HEK293 (cell line): Measurements from ENCODE around the gene PDCD1LG2.

ENCODE experiments used
- CTCF ChIA-PET: fragments of 350-600 bp; formaldehyde crosslinking; extraction: SDS; loops from one replicate; lab custom pipeline; 2021; ENCODE audit warnings: antibody characterized with exemption; lab: Yijun Ruan, JAX
- POLR2A ChIA-PET: fragments of 300-600 bp; formaldehyde crosslinking; extraction: SDS; loops from one replicate; lab custom pipeline; 2020; ENCODE audit warnings: antibody characterized with exemption, inconsistent platforms; lab: Yijun Ruan, JAX
- H3K27ac ChIP-seq: fragments of 200-500 bp; sonication (Bioruptor generic); 2 replicates; pipeline ENCODE4 v1.5.1; 2014; ENCODE audit warnings: low read depth, low read length, control low read depth, inconsistent platforms; ENCODE audit errors: extremely low read depth
- H3K36me3 ChIP-seq, 2 experiments: fragments of 200-500 bp in 1 of 2; sonication (Bioruptor generic) in 1 of 2; 1 replicate in 1 of 2; 2 replicates in 1 of 2; pipeline ENCODE4 v1.5.1; 2014 to 2017; ENCODE audit warnings: inconsistent platforms in 2 of 2, low read length in 2 of 2; ENCODE audit not compliant: control insufficient read depth in 2 of 2, insufficient read depth in 1 of 2
- H3K4me1 ChIP-seq: fragments of 200-500 bp; sonication (Bioruptor generic); 2 replicates; pipeline ENCODE4 v1.5.1; 2014; ENCODE audit warnings: mild to moderate bottlenecking, low read length, inconsistent platforms; ENCODE audit not compliant: control insufficient read depth, insufficient read depth
- H3K4me3 ChIP-seq: 2 replicates; pipeline ENCODE4 v1.5.1; 2011; ENCODE audit warnings: low read depth, mild to moderate bottlenecking, control low read depth, low read length, moderate library complexity
- H3K9me3 ChIP-seq: fragments of 200-500 bp; sonication (Bioruptor generic); 2 replicates; pipeline ENCODE4 v1.5.1; 2014; ENCODE audit warnings: low read depth, low read length, inconsistent platforms; ENCODE audit not compliant: control insufficient read depth, insufficient read depth
- SP3 ChIP-seq: fragments of 450-650 bp; formaldehyde crosslinking; IDR thresholded peaks from 2 replicates; pipeline ENCODE4 v1.5.1; 2016; ENCODE audit warnings: missing biosample characterization, missing genetic modification characterization
- ZBTB17 ChIP-seq: fragments of 450-650 bp; formaldehyde crosslinking; IDR thresholded peaks from 2 replicates; pipeline ENCODE4 v1.5.1; 2016; ENCODE audit warnings: missing biosample characterization, missing genetic modification characterization
- ZNF112 ChIP-seq: fragments of 450-650 bp; formaldehyde crosslinking; IDR thresholded peaks from 2 replicates; pipeline ENCODE4 v1.5.0; 2017; ENCODE audit warnings: missing biosample characterization, missing genetic modification characterization
- ZNF140 ChIP-seq: fragments of 450-650 bp; formaldehyde crosslinking; IDR thresholded peaks from 2 replicates; pipeline ENCODE4 v1.5.1; 2016; ENCODE audit warnings: missing biosample characterization, missing genetic modification characterization
- ZNF19 ChIP-seq: fragments of 450-650 bp; formaldehyde crosslinking; IDR thresholded peaks from 2 replicates; pipeline ENCODE4; 2016; ENCODE audit warnings: missing biosample characterization, missing genetic modification characterization, low read depth
- ZNF239 ChIP-seq: fragments of 450-650 bp; formaldehyde crosslinking; IDR thresholded peaks from 2 replicates; pipeline ENCODE4 v1.5.1; 2016; ENCODE audit warnings: missing biosample characterization, missing genetic modification characterization
- ZNF404 ChIP-seq: fragments of 450-650 bp; formaldehyde crosslinking; IDR thresholded peaks from 2 replicates; pipeline ENCODE4 v1.5.1; 2017; ENCODE audit warnings: missing biosample characterization, missing genetic modification characterization
- ZNF561 ChIP-seq: fragments of 450-650 bp; IDR thresholded peaks from 2 replicates; pipeline ENCODE4 v1.5.1; 2018; ENCODE audit warnings: missing biosample characterization, missing genetic modification characterization, borderline replicate concordance
- ZNF677 ChIP-seq: fragments of 450-650 bp; IDR thresholded peaks from 2 replicates; pipeline ENCODE4 v1.5.0; 2018; ENCODE audit warnings: missing biosample characterization, mild to moderate bottlenecking, missing genetic modification characterization, moderate library complexity
- ZNF785 ChIP-seq: fragments of 450-650 bp; formaldehyde crosslinking; IDR thresholded peaks from 2 replicates; pipeline ENCODE4 v1.5.1; 2016; ENCODE audit warnings: missing biosample characterization, missing genetic modification characterization
- ZSCAN23 ChIP-seq: fragments of 450-650 bp; formaldehyde crosslinking; IDR thresholded peaks from 2 replicates; pipeline ENCODE4 v1.5.1; 2016; ENCODE audit warnings: missing biosample characterization, missing genetic modification characterization
- TF ChIP-seq, protein P1 (sequence below): fragments of 450-650 bp; formaldehyde crosslinking; IDR thresholded peaks from 2 replicates; pipeline ENCODE4 v1.5.1; 2016; ENCODE audit warnings: missing biosample characterization, missing genetic modification characterization
- TF ChIP-seq, protein P2 (sequence below): fragments of 450-650 bp; formaldehyde crosslinking; IDR thresholded peaks from 2 replicates; pipeline ENCODE4 v1.5.1; 2017; ENCODE audit warnings: missing biosample characterization, missing genetic modification characterization
- TF ChIP-seq, protein P3 (sequence below): fragments of 450-650 bp; formaldehyde crosslinking; IDR thresholded peaks from 2 replicates; pipeline ENCODE4 v1.5.1; 2016; ENCODE audit warnings: missing biosample characterization, missing genetic modification characterization
- TF ChIP-seq, protein P4 (sequence below): fragments of 450-650 bp; formaldehyde crosslinking; IDR thresholded peaks from 2 replicates; pipeline ENCODE4 v1.5.1; 2016; ENCODE audit warnings: missing biosample characterization, missing genetic modification characterization
- TF ChIP-seq, protein P5 (sequence below): fragments of 450-650 bp; formaldehyde crosslinking; IDR thresholded peaks from 2 replicates; pipeline ENCODE4 v1.5.1; 2016; ENCODE audit warnings: missing biosample characterization, missing genetic modification characterization

The PDCD1LG2 gene

DNA sequence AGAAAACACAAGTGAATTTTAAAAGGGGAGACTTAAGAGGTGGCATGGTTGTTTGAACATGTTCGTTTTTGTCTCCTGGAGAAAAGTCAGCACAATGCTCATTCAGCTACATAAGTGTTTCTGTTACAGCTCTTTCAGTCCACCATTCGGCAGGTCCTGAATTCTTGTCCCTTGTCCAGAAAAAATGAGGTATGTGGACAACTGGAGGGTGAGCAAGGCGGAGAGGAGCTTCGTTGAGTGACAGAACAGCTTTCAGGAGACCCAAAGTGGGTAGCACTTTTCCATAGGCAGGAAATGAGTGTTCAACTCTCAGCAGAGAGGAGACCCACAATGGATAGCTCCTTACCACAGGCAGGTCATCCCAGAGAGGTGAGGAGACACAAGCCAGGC, 4.9 kb downstream of the PDCD1LG2 start:
- Histone ChIP-seq H3K4me3 (no peak overlapping the region), H3K36me3 (no peaks in the 10 kb centered on the region), H3K4me1 (no peaks in the 10 kb centered on the region)
- no peak for TF ChIP-seq ZBTB17 (tag by site-specific recombination)
- no peak for TF ChIP-seq ZNF561 (tag by site-specific recombination)
- TF ChIP-seq, all 188 proteins: peak for 0
- POLR2A ChIA-PET, result no interaction called here
- CTCF ChIA-PET, result interaction anchor here (0.7 to 1.0 kb wide), 2 partner anchors 74 to 80 kb away, joined by 3 read pairs; no protein-coding TSS in a partner anchor
- Histone ChIP-seq H3K27ac (no peak overlapping the region), H3K9me3 (no peaks in the 10 kb centered on the region)

DNA sequence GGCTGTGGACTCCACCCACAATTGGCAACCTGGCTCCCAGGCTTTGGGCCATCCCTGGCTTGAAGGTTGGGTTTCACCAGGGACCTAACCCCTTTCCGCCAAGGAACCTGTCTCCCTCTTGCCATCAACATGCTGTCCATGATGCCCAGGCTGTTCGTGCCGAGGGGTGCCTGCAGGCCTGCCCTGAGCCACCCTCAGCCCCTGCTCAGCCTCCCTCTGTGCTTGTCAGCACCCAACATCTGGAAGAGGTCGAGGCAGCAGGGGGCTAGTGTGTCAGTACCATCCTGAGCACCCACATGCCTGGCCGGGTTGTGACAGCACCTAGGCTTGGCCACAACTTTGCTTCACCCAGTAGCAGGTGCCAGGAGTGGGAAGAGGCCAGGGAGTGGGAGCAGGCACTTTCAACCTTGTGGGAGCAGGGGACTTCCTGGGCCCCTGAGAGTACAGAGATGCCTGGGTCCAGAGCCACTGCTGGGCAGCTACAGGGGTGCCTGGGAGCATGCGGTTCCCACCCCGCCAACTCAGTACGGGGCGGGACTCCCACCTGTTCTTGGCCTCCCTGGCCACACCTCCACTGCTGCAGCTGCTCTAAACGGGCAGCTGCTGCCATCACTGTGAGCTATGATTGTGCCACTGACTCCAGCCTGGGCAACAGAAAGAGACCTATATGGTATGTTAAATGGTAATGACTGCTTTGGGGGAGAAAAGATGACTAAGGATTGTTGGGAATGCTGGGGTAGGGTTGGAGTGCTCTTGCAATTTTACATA, 6.3 kb downstream of the PDCD1LG2 start:
- Histone ChIP-seq H3K4me3 (no peak overlapping the region), H3K27ac (no peak overlapping the region), H3K9me3 (no peaks in the 10 kb centered on the region), H3K4me1 (no peaks in the 10 kb centered on the region), H3K36me3 (no peaks in the 10 kb centered on the region)
- no peak for TF ChIP-seq ZSCAN23 (tag by site-specific recombination)
- TF ChIP-seq, protein P1, sequence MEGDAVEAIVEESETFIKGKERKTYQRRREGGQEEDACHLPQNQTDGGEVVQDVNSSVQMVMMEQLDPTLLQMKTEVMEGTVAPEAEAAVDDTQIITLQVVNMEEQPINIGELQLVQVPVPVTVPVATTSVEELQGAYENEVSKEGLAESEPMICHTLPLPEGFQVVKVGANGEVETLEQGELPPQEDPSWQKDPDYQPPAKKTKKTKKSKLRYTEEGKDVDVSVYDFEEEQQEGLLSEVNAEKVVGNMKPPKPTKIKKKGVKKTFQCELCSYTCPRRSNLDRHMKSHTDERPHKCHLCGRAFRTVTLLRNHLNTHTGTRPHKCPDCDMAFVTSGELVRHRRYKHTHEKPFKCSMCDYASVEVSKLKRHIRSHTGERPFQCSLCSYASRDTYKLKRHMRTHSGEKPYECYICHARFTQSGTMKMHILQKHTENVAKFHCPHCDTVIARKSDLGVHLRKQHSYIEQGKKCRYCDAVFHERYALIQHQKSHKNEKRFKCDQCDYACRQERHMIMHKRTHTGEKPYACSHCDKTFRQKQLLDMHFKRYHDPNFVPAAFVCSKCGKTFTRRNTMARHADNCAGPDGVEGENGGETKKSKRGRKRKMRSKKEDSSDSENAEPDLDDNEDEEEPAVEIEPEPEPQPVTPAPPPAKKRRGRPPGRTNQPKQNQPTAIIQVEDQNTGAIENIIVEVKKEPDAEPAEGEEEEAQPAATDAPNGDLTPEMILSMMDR (tag by site-specific recombination), result no peak
- TF ChIP-seq SP3 (tag by site-specific recombination), result no peak
- TF ChIP-seq ZNF239 (tag by site-specific recombination), result no peak
- TF ChIP-seq ZNF112 (tag by site-specific recombination), result no peak
- no peak for TF ChIP-seq ZNF140 (tag by site-specific recombination)
- POLR2A ChIA-PET, result no interaction called here
- CTCF ChIA-PET, result interaction anchor here (0.7 kb wide), 2 partner anchors 8 to 28 kb away, joined by 3 to 4 read pairs; no protein-coding TSS in a partner anchor

DNA sequence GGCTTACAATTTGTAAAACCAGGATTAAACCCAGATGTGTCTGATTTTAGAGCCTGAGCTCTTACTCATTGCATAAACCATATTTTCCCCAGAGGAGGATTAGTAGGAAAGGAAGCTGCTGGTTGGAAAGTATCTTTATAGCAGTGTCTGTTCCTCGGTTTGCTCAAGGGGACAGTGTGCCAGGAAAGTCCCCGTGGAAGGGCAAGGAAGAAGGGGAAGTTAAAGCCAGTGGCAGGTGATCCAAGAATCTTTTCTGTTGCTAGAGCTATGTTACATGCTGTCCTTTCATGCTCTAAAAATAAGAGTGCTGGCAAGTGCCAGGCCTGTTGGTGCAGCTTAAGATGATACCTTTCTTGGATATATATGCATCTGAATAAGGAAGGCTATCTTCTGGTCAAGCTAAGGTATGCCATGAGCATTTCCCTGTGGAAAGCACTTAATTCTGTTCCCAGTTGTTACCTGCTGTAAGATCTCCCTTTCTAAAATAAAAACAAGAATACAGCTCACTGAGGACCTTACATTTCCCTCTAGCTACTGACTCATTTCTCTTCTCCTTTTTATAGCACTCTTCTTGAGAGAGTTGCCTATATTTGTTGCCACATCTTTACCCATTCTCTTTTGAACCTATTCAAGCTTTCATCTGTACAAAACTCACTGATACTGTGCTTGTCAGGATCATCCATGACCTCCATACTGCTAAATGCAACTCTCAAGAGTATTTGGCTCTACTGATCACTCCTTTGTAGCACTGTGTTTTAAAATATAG, 8.0 kb downstream of the PDCD1LG2 start:
- ChIA-PET POLR2A (no interaction called here), CTCF (no interaction called here)

More for the DNA sequence above, 8.0 kb downstream of the PDCD1LG2 start:
- no peak for TF ChIP-seq ZSCAN23 (tag by site-specific recombination)
- TF ChIP-seq, protein P2, sequence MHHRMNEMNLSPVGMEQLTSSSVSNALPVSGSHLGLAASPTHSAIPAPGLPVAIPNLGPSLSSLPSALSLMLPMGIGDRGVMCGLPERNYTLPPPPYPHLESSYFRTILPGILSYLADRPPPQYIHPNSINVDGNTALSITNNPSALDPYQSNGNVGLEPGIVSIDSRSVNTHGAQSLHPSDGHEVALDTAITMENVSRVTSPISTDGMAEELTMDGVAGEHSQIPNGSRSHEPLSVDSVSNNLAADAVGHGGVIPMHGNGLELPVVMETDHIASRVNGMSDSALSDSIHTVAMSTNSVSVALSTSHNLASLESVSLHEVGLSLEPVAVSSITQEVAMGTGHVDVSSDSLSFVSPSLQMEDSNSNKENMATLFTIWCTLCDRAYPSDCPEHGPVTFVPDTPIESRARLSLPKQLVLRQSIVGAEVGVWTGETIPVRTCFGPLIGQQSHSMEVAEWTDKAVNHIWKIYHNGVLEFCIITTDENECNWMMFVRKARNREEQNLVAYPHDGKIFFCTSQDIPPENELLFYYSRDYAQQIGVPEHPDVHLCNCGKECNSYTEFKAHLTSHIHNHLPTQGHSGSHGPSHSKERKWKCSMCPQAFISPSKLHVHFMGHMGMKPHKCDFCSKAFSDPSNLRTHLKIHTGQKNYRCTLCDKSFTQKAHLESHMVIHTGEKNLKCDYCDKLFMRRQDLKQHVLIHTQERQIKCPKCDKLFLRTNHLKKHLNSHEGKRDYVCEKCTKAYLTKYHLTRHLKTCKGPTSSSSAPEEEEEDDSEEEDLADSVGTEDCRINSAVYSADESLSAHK, result no peak
- no peak for TF ChIP-seq ZNF677 (tag by site-specific recombination)
- no peak for TF ChIP-seq ZNF19 (tag by site-specific recombination)
- no peak for TF ChIP-seq ZNF785
- TF ChIP-seq, protein P3, sequence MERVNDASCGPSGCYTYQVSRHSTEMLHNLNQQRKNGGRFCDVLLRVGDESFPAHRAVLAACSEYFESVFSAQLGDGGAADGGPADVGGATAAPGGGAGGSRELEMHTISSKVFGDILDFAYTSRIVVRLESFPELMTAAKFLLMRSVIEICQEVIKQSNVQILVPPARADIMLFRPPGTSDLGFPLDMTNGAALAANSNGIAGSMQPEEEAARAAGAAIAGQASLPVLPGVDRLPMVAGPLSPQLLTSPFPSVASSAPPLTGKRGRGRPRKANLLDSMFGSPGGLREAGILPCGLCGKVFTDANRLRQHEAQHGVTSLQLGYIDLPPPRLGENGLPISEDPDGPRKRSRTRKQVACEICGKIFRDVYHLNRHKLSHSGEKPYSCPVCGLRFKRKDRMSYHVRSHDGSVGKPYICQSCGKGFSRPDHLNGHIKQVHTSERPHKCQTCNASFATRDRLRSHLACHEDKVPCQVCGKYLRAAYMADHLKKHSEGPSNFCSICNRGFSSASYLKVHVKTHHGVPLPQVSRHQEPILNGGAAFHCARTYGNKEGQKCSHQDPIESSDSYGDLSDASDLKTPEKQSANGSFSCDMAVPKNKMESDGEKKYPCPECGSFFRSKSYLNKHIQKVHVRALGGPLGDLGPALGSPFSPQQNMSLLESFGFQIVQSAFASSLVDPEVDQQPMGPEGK (tag by site-specific recombination), result no peak
- TF ChIP-seq ZNF404, result no peak
- TF ChIP-seq, protein P4, sequence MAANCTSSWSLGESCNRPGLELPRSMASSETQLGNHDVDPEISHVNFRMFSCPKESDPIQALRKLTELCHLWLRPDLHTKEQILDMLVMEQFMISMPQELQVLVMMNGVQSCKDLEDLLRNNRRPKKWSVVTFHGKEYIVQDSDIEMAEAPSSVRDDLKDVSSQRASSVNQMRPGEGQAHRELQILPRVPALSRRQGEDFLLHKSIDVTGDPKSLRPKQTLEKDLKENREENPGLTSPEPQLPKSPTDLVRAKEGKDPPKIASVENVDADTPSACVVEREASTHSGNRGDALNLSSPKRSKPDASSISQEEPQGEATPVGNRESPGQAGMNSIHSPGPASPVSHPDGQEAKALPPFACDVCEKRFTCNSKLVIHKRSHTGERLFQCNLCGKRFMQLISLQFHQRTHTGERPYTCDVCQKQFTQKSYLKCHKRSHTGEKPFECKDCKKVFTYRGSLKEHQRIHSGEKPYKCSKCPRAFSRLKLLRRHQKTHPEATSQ (tag by site-specific recombination), result no peak
- TF ChIP-seq ZNF561 (tag by site-specific recombination), result no peak
- TF ChIP-seq, protein P5, sequence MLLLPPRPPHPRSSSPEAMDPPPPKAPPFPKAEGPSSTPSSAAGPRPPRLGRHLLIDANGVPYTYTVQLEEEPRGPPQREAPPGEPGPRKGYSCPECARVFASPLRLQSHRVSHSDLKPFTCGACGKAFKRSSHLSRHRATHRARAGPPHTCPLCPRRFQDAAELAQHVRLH (tag by site-specific recombination), result no peak
- H3K36me3 ChIP-seq, result no peaks in the 10 kb centered on the region
- H3K9me3 ChIP-seq, result no peaks in the 10 kb centered on the region
- no peaks in the 10 kb centered on the region for H3K4me1 ChIP-seq
- no peak overlapping the region for H3K27ac ChIP-seq
- H3K4me3 ChIP-seq, result no peak overlapping the region
